ENCODE data around the gene DUS3L.

- no peak for TF ChIP-seq ARID4B (CRISPR knock-in tag; IDR thresholded peaks at IDR 0.05; ENCODE audit: borderline replicate concordance)
- TF ChIP-seq CREB1 (CRISPR knock-in tag; IDR thresholded peaks at IDR 0.05), result no peak
- TF ChIP-seq CTCF (IDR thresholded peaks at IDR 0.05), result no peak
- no peak for TF ChIP-seq GTF2I (CRISPR knock-in tag; conservative IDR thresholded peaks at IDR 0.05)
- TF ChIP-seq NR3C1 (CRISPR knock-in tag; conservative IDR thresholded peaks at IDR 0.05; ENCODE audit: low read depth), result no peak
Observed at GRCh38 chr19:5839065-5840017, 48.4 kb upstream of the DUS3L start, which contains the start of gene FUT6.

Measured in WTC11 (cell line).